ENCODE data around the gene ENDOU. TPM values are rescaled to one million over a fixed set of nuclear protein-coding genes. Genes with fewer than 3 reads are reported as not detected.

Gene ENDOU
- total RNA-seq, 1 experiment from 2014 or later, result 0.43 TPM

GRCh38 chr12:47704719-47705118, 20.6 kb downstream of the ENDOU start:
- peaks cover 17% of the 10 kb centered on the region for H3K4me1 Mint-ChIP-seq (ENCODE audit: low read depth, unreplicated experiment)
- no peaks in the 10 kb centered on the region for H3K36me3 ChIP-seq (ENCODE audit: control insufficient read depth, insufficient read depth, low read length)
- H3K9me3 ChIP-seq, result no peaks in the 10 kb centered on the region; the same call in 1 of the 2 replicates
- H3K27me3 ChIP-seq (replicated peaks; ENCODE audit: control insufficient read depth, insufficient read depth, low read length), result no peaks in the 10 kb centered on the region
- peak overlapping the region; percentile 64 for H3K4me3 Mint-ChIP-seq (ENCODE audit: unreplicated experiment)
- H3K9me3 Mint-ChIP-seq (ENCODE audit: unreplicated experiment), result no peaks in the 10 kb centered on the region
- H3K36me3 Mint-ChIP-seq (ENCODE audit: insufficient read depth, unreplicated experiment), result peaks cover 35% of the 10 kb centered on the region
- no TSS peak for BruUV-seq (replicated peaks)
- no peak for TF ChIP-seq CTCF (IDR thresholded peaks at IDR 0.05; ENCODE audit: insufficient read depth in 1 of 2, low read depth in 1 of 2, low read length in 1 of 2, severe bottlenecking in 1 of 2, unreplicated experiment in 1 of 2)
- ChIA-PET CTCF (no interaction called here), POLR2A (no interaction called here)
- no peak overlapping the region for H3K27ac Mint-ChIP-seq (ENCODE audit: unreplicated experiment)
- no peaks in the 10 kb centered on the region for H3K27me3 Mint-ChIP-seq (ENCODE audit: insufficient read depth, unreplicated experiment)
- H3K4me3 ChIP-seq (ENCODE audit: low read depth, low read length), result peak overlapping the region; percentile 84
- H3K4me1 ChIP-seq, result peaks cover 7% of the 10 kb centered on the region; the same call in 1 of the 2 replicates
- no peak for DNase-seq
- intact Hi-C loops (cut with micrococcal nuclease; ENCODE audit: unreplicated experiment), result no loop called here

GRCh38 chr12:47700263-47700662, 25.0 kb downstream of the ENDOU start:
- DNase-seq, result no peak
- Histone ChIP-seq H3K9me3 (no peaks in the 10 kb centered on the region), H3K36me3 (ENCODE audit: control insufficient read depth, insufficient read depth, low read length) (peaks cover 2% of the 10 kb centered on the region; the same call in 1 of the 2 replicates), H3K4me3 (ENCODE audit: low read depth, low read length) (no peak overlapping the region), H3K27me3 (replicated peaks; ENCODE audit: control insufficient read depth, insufficient read depth, low read length) (no peaks in the 10 kb centered on the region), H3K4me1 (no peaks in the 10 kb centered on the region)
- BruUV-seq (replicated peaks), result no TSS peak
- CTCF ChIA-PET, result no interaction called here
- intact Hi-C loops (cut with micrococcal nuclease; ENCODE audit: unreplicated experiment), result no loop called here
- Mint-ChIP-seq H3K27ac (ENCODE audit: unreplicated experiment) (no peak overlapping the region), H3K36me3 (ENCODE audit: insufficient read depth, unreplicated experiment) (peaks cover 42% of the 10 kb centered on the region), H3K9me3 (ENCODE audit: unreplicated experiment) (no peaks in the 10 kb centered on the region), H3K4me3 (ENCODE audit: unreplicated experiment) (no peak overlapping the region), H3K4me1 (ENCODE audit: low read depth, unreplicated experiment) (peaks cover 12% of the 10 kb centered on the region), H3K27me3 (ENCODE audit: insufficient read depth, unreplicated experiment) (no peaks in the 10 kb centered on the region)
- POLR2A ChIA-PET, result no interaction called here
- TF ChIP-seq CTCF (IDR thresholded peaks at IDR 0.05; ENCODE audit: insufficient read depth in 1 of 2, low read depth in 1 of 2, low read length in 1 of 2, severe bottlenecking in 1 of 2, unreplicated experiment in 1 of 2), result no peak

- no peak for TF ChIP-seq CTCF (IDR thresholded peaks at IDR 0.05; ENCODE audit: insufficient read depth in 1 of 2, low read depth in 1 of 2, low read length in 1 of 2, severe bottlenecking in 1 of 2, unreplicated experiment in 1 of 2)
- Histone ChIP-seq H3K27me3 (replicated peaks; ENCODE audit: control insufficient read depth, insufficient read depth, low read length) (no peaks in the 10 kb centered on the region), H3K4me3 (ENCODE audit: low read depth, low read length) (no peak overlapping the region), H3K36me3 (ENCODE audit: control insufficient read depth, insufficient read depth, low read length) (peaks cover 2% of the 10 kb centered on the region; the same call in 1 of the 2 replicates), H3K9me3 (no peaks in the 10 kb centered on the region), H3K4me1 (no peaks in the 10 kb centered on the region)
- DNase-seq, result no peak
- Mint-ChIP-seq H3K9me3 (ENCODE audit: unreplicated experiment) (no peaks in the 10 kb centered on the region), H3K27ac (ENCODE audit: unreplicated experiment) (no peak overlapping the region), H3K36me3 (ENCODE audit: insufficient read depth, unreplicated experiment) (peaks cover 49% of the 10 kb centered on the region), H3K4me1 (ENCODE audit: low read depth, unreplicated experiment) (peaks cover 5% of the 10 kb centered on the region), H3K4me3 (ENCODE audit: unreplicated experiment) (no peak overlapping the region), H3K27me3 (ENCODE audit: insufficient read depth, unreplicated experiment) (no peaks in the 10 kb centered on the region)
- CTCF ChIA-PET, result interaction anchor here (1.2 kb wide), 1 partner anchor 47 kb away, joined by 3 read pairs; no protein-coding TSS in a partner anchor
- BruUV-seq (replicated peaks), result no TSS peak
- POLR2A ChIA-PET, result interaction anchor here (0.5 kb wide), 1 partner anchor 18 kb away, joined by 3 read pairs; no protein-coding TSS in a partner anchor
- intact Hi-C loops (cut with micrococcal nuclease; ENCODE audit: unreplicated experiment), result no loop called here
These were observed 26.7 kb downstream of the ENDOU start for GRCh38 chr12:47698631-47699030.
